Stimulated activated naive B cell treated with anti-CD40 and anti-IgM and Interleukin-4, amounts not matched to agents 10 μg/mL and 1 μg/mL and 100 μg/mL, for 72 hours (primary cell): Measurements from ENCODE around the gene SNAPIN.
"Not testable (repeated sequence)": the region's sequence is repeated elsewhere in the genome, so short reads cannot be mapped to it uniquely, and the experiment has no call there.

Source experiments
- ATAC-seq, 2 donors: fragments of 150-1000 bp; cut with Tn5 transposase; replicated peaks; 2 replicates each; pipeline ENCODE4 v1.10.0; 2021; ENCODE audit warnings: moderate library complexity in 1 of 2
- DNase-seq: peaks from one replicate; pipeline ENCODE4 v3.0.0; 2021
- H3K27ac Mint-ChIP-seq: one replicate; pipeline ENCODE4 v1.8.0; 2022; ENCODE audit warnings: mild to moderate bottlenecking, mixed read lengths
- H3K27me3 Mint-ChIP-seq, 2 donors: one replicate each; pipeline ENCODE4 v1.8.0; 2022; ENCODE audit warnings: mixed read lengths in 2 of 2
- H3K36me3 Mint-ChIP-seq, 2 donors: one replicate each; pipeline ENCODE4 v1.8.0; 2022; ENCODE audit warnings: mixed read lengths in 2 of 2, mild to moderate bottlenecking in 1 of 2
- H3K4me1 Mint-ChIP-seq, 2 donors: one replicate each; pipeline ENCODE4 v1.8.0; 2022; ENCODE audit warnings: mixed read lengths in 2 of 2, mild to moderate bottlenecking in 1 of 2
- H3K4me3 Mint-ChIP-seq, 2 donors: one replicate each; pipeline ENCODE4 v1.8.0; 2022; ENCODE audit warnings: mild to moderate bottlenecking in 2 of 2, mixed read lengths in 2 of 2, moderate library complexity in 1 of 2
- H3K9me3 Mint-ChIP-seq, 2 donors: one replicate each; pipeline ENCODE4 v1.8.0; 2022; ENCODE audit warnings: mixed read lengths in 2 of 2, mild to moderate bottlenecking in 1 of 2

Gene SNAPIN

DNA sequence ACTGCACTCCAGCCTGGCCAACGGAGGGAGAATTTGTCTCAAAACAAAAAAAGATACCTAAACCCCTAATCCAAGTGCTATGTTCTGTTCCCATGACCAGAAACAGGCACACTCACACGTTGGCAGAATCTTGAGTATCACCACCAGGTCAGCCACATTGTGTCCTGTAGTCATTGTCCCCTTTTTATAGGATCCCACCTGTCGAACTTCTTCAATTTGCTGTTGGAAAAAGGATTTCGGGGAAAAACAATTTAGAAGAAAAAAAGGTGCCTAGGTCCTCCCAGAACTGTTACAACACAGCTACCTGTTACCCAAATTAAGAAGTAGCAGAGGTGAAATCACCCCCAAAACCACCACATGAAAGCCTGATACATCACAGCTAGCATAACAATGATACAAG is 8.9 kb downstream of the SNAPIN start:
- H3K4me3 Mint-ChIP-seq, result no peak overlapping the region
- peaks cover 14 to 29% of the 10 kb centered on the region in 2 donors for H3K4me1 Mint-ChIP-seq
- DNase-seq (no peak), ATAC-seq (no peak)
- H3K27ac Mint-ChIP-seq, result peak overlapping the region; percentile 20
- H3K9me3 Mint-ChIP-seq, result no peaks in the 10 kb centered on the region
- peaks cover 45% of the 10 kb centered on the region in 2 donors for H3K36me3 Mint-ChIP-seq
- H3K27me3 Mint-ChIP-seq, result no peaks in the 10 kb centered on the region

DNA sequence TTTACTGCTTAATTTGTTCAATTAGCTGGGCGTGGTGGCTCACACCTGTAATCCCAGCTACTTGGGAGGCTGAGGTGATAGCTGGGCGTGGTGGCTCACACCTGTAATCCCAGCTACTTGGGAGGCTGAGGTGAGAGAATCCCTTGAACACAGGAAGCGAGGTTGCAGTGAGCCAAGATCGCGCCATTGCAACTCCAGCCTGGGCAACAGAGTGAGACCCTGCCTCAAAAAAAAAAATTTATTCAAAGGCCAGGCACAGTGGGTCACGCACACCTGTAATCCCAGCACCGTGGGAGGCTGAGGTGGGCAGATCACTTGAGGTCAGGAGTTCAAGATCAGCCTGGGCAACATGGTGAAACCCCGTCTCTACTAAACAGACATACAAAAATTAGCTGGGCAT is 10.2 kb downstream of the SNAPIN start:
- DNase-seq, ATAC-seq, H3K4me3 Mint-ChIP-seq, H3K27ac Mint-ChIP-seq, H3K9me3 Mint-ChIP-seq, H3K27me3 Mint-ChIP-seq: not testable (repeated sequence)
- peaks cover 12 to 28% of the 10 kb centered on the region in 2 donors for H3K4me1 Mint-ChIP-seq
- H3K36me3 Mint-ChIP-seq, result peaks cover 39 to 44% of the 10 kb centered on the region in 2 donors

DNA sequence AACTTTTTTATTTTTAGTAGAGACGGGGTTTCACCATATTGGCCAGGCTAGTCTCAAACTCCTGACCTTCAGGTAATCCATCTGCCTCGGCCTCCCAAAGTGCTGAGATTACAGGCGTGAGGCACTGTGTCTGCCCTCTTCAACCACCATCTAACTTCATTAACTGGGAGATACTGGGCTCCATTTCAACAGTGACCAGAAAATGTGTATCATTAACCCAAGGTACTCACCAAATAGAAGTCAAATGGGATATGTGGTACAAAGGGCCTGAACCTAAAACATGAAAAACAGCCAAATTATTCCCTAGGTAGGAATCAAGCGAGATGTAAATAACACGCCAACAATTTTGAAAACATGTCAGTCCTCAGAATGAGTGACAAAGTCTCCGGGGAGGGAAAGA is 11.1 kb downstream of the SNAPIN start:
- H3K27me3 Mint-ChIP-seq, result no peaks in the 10 kb centered on the region
- DNase-seq, result no peak
- H3K4me3 Mint-ChIP-seq, result no peak overlapping the region
- no peaks in the 10 kb centered on the region for H3K9me3 Mint-ChIP-seq
- no peak for ATAC-seq
- peaks cover 12 to 28% of the 10 kb centered on the region in 2 donors for H3K4me1 Mint-ChIP-seq
- peaks cover 32 to 37% of the 10 kb centered on the region in 2 donors for H3K36me3 Mint-ChIP-seq
- H3K27ac Mint-ChIP-seq, result no peak overlapping the region

DNA sequence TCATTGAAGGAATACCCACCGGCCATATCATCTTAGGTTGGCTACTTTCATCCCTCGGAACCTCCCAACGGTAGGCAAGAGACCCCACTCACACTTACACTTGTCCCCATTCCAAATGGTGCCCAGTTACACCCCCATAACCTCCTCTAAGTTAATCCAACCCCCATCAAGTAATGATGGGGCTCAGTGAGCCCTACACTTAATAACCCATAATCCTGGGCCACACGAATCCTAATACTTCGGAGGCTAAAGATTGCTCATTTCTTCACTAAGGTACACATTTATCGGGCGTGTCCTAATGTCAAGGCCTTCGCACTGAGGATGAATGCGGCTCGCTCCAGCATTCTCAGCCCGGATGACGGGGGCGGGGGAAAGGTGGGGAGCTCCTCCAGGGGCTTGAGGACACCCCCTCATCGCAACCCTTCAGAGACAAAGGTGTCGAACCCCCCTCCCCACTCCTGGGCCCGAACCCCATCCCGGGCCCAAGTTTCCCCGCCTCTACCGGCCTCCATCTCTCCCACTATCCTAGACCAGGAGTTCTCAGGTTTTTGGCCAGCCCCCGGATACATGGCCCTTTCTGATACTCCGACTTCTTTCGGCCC is 11.9 kb downstream of the SNAPIN start:
- Mint-ChIP-seq H3K4me3 (no peak overlapping the region), H3K9me3 (no peaks in the 10 kb centered on the region), H3K36me3 (peaks cover 24 to 30% of the 10 kb centered on the region in 2 donors), H3K27ac (no peak overlapping the region), H3K27me3 (no peaks in the 10 kb centered on the region), H3K4me1 (peaks cover 12 to 28% of the 10 kb centered on the region in 2 donors)
- DNase-seq, result no peak
- no peak for ATAC-seq

DNA sequence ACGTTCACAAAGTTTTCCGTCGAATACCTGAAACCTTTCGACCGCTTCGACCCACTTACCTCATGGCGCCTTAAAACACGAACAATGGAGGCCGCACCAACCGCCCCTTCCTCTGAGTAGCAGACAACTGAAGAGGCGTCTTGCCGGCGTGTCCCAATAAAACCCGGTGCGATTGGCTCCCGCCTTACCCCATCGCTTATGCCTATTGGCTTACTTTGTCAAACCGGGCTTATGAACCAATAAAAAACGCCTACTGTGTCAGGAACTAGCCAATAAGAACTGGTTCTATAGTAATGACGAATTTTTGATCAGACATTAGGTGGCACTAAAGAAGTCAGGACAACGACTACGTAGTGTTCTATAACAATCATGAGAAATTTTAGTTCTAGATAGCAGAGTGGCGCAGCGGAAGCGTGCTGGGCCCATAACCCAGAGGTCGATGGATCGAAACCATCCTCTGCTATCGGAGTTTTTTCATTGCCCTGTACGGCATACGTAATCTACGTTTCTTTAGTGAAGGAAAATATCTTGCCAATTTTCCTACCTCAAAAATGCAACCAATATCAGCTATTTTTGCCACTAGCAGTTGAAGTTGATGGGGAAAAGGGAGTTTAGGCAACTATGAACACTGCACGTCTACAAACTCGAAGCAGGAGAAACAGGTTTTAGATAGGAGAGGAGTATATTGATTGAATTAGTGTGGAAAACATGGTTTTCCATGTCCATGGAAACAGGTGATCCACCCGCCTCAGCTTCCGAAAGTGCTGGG is 12.5 kb downstream of the SNAPIN start, which contains the start of gene ILF2:
Gene ILF2, minus strand, starts transcription at position 135 of the 769 bp plus-strand sequence. Its CDS starts 71 bp downstream, at position 64.
- ATAC-seq, result peak; percentile 95 to 96
- Mint-ChIP-seq H3K4me3 (no peak within 1 kb of the TSS), H3K9me3 (no peaks in the 10 kb centered on the region), H3K36me3 (peaks cover 22 to 27% of the 10 kb centered on the region in 2 donors), H3K4me1 (peaks cover 12 to 28% of the 10 kb centered on the region in 2 donors), H3K27ac (peak within 1 kb of the TSS; percentile 87), H3K27me3 (no peaks in the 10 kb centered on the region)
- DNase-seq, result peak; percentile 95

DNA sequence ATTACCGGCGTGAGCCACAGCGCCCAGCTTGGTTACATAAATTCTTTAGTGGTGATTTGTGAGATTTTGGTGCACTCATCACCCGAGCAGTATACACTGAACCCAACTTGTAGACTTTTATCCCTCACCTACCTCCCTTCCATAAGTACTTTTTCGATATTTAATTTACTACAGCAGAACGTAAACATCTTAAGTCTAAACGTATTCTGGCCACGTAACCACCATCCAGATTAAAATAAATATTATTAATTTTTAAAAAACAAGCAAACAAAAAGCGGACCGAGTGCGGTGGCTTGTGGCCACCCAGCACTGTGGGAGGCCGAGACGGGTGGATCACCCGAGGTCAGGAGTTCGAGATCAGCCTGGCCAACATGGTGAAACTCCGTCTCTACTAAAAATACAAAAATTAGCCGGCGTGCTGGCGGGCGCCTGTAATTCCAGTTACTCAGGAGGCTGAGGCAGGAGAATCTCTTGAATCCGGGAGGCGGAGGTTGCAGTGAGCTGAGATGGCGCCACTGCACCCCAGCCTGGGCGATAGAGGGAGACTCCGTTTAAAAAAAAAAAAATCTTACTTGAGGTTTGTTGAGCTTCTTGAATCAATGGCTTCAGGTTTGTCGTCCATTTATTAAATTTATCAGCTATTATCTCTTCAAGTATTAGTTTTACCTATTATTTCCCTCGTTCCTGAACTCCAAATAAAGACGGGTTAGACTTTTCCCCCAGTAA is 13.3 kb downstream of the SNAPIN start:
- ATAC-seq (peak; percentile 52 to 53), DNase-seq (peak; percentile 48)
- Mint-ChIP-seq H3K27ac (peak overlapping the region; percentile 87), H3K36me3 (peaks cover 14 to 22% of the 10 kb centered on the region in 2 donors), H3K4me1 (peaks cover 12 to 28% of the 10 kb centered on the region in 2 donors)
- H3K9me3 Mint-ChIP-seq, H3K4me3 Mint-ChIP-seq, H3K27me3 Mint-ChIP-seq: not testable (repeated sequence)

DNA sequence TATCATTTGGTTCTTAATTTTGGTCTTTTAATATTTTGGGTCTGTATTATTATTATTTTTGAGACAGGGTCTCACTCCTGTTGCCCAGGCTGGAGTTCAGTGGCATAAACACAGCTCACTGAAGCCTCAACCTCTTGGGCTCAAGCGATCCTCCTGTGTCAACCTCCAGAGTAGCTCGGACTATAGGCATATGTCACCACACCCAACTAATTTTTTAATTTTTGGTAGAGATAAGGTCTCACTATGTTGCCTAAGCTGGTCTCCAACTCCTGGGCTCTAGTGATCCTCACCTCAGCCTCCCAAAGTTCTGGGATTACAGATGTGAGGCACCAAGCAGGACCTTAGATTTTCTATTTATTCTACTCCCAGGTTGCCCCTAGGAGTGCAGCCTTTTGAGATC is 15.0 kb downstream of the SNAPIN start:
- Mint-ChIP-seq H3K9me3 (no peaks in the 10 kb centered on the region), H3K36me3 (peaks cover 0 to 8% of the 10 kb centered on the region in 2 donors), H3K4me1 (peaks cover 21 to 36% of the 10 kb centered on the region in 2 donors), H3K27me3 (peaks cover 13 to 14% of the 10 kb centered on the region in 2 donors), H3K4me3 (no peak overlapping the region), H3K27ac (peak overlapping the region; percentile 42)
- DNase-seq, result no peak
- ATAC-seq, result no peak

DNA sequence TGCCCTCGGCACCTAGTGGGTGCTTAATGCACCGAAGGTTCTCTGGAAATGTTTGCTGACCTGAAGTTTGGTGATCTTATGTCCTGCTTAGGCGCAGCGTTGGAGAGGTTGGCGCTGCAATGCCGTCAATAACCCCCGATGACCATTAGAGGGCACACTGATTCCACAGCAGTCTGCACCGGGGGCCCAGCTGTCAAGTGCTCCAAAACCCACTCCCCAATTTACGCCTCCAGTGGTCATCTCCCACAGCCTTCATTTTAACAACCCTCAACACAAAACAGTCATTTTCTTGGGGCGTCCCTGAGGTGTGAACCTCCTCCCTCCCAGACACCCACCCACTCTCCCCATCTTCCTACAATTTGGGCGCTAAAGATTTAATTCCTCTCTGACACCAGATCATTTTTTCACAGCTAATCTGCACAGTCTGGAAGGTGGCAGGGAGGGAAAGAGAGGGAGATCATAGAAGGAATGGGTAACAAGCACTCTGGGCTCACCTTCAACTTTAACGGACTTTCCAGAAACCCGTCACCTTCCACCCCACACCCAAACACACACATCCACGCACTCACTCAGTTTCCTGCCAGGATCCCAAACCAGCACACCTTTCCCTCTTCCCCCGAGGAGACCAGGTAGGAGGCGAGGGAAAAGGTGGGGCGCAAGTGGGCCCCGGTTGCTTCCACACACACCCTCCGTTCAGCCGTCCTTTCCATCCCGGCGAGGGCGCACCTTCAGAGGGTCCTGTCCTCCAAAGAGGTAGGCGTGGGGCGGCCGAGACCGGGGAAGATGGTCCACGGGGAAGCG is 19.4 kb downstream of the SNAPIN start:
- peak overlapping the region; percentile 73 to 85 for H3K4me3 Mint-ChIP-seq
- H3K27me3 Mint-ChIP-seq, result peaks cover 40% of the 10 kb centered on the region in 2 donors
- peak overlapping the region; percentile 80 for H3K27ac Mint-ChIP-seq
- DNase-seq, result peak; percentile 19
- H3K36me3 Mint-ChIP-seq, result peaks cover 0 to 3% of the 10 kb centered on the region in 2 donors
- peak; percentile 59 to 66 for ATAC-seq
- no peaks in the 10 kb centered on the region for H3K9me3 Mint-ChIP-seq
- H3K4me1 Mint-ChIP-seq, result peaks cover 21 to 28% of the 10 kb centered on the region in 2 donors

DNA sequence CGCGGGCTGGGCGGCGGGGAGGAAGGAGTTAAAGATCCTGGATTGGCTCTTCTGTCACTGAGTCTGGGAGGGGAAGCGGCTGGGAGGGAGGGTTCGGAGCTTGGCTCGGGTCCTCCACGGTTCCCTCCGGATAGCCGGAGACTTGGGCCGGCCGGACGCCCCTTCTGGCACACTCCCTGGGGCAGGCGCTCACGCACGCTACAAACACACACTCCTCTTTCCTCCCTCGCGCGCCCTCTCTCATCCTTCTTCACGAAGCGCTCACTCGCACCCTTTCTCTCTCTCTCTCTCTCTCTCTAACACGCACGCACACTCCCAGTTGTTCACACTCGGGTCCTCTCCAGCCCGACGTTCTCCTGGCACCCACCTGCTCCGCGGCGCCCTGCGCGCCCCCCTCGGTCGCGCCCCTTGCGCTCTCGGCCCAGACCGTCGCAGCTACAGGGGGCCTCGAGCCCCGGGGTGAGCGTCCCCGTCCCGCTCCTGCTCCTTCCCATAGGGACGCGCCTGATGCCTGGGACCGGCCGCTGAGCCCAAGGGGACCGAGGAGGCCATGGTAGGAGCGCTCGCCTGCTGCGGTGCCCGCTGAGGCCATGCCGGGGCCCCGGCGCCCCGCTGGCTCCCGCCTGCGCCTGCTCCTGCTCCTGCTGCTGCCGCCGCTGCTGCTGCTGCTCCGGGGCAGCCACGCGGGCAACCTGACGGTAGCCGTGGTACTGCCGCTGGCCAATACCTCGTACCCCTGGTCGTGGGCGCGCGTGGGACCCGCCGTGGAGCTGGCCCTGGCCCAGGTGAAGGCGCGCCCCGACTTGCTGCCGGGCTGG is 20.2 kb downstream of the SNAPIN start, which contains the start of gene NPR1:
Gene NPR1, plus strand, starts transcription at position 170 of the 818 bp plus-strand sequence. Its CDS starts 421 bp downstream, at position 591.
- peak within 1 kb of the TSS; percentile 73 to 85 for H3K4me3 Mint-ChIP-seq
- ATAC-seq (peak; percentile 61 to 62), DNase-seq (no peak)
- peaks cover 40 to 43% of the 10 kb centered on the region in 2 donors for H3K27me3 Mint-ChIP-seq
- H3K4me1 Mint-ChIP-seq, result peaks cover 21 to 28% of the 10 kb centered on the region in 2 donors
- H3K36me3 Mint-ChIP-seq, result peaks cover 0 to 6% of the 10 kb centered on the region in 2 donors
- H3K27ac Mint-ChIP-seq, result peak within 1 kb of the TSS; percentile 80
- H3K9me3 Mint-ChIP-seq, result no peaks in the 10 kb centered on the region

DNA sequence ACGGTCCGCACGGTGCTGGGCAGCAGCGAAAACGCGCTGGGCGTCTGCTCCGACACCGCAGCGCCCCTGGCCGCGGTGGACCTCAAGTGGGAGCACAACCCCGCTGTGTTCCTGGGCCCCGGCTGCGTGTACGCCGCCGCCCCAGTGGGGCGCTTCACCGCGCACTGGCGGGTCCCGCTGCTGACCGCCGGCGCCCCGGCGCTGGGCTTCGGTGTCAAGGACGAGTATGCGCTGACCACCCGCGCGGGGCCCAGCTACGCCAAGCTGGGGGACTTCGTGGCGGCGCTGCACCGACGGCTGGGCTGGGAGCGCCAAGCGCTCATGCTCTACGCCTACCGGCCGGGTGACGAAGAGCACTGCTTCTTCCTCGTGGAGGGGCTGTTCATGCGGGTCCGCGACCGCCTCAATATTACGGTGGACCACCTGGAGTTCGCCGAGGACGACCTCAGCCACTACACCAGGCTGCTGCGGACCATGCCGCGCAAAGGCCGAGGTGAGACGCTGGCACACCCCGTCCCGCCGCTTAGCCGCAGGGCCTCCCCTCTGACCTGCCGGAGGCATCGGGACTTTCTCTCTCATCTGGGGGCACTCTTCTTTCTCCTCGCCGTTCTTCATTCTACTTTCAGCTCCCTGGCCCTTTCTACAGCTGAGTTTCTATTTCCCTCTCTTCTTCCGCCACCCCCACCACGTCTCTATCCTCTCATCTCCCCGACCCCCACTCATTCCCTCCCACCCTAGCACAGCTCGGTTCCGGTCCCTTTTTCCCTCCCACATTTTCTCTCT is 21.0 kb downstream of the SNAPIN start:
- H3K36me3 Mint-ChIP-seq, result peaks cover 0 to 6% of the 10 kb centered on the region in 2 donors
- H3K9me3 Mint-ChIP-seq, result no peaks in the 10 kb centered on the region
- ATAC-seq, result peak; percentile 50 to 63
- peak overlapping the region; percentile 1 for H3K27ac Mint-ChIP-seq
- no peak for DNase-seq
- peaks cover 21 to 28% of the 10 kb centered on the region in 2 donors for H3K4me1 Mint-ChIP-seq
- H3K27me3 Mint-ChIP-seq, result peaks cover 40 to 48% of the 10 kb centered on the region in 2 donors
- H3K4me3 Mint-ChIP-seq, result peak overlapping the region; percentile 73 to 85

DNA sequence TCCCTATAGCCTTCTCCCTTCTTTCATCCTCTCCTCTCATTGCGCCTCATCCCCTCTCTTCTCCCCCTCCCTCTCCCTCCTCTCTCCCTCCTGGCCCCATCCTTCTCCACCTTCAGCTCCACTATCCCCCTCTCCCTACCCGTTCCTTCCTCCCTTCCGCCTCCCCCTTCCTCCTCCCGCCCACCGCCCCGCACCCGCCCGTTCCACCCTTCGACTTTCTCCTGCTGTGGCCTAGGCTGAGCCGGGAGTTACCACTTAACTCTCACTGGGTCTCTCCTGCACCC is 21.6 kb downstream of the SNAPIN start:
- Mint-ChIP-seq H3K9me3 (no peaks in the 10 kb centered on the region), H3K4me1 (peaks cover 21 to 28% of the 10 kb centered on the region in 2 donors), H3K36me3 (peaks cover 0 to 6% of the 10 kb centered on the region in 2 donors), H3K4me3 (peak overlapping the region; percentile 73 to 85), H3K27me3 (peaks cover 44 to 48% of the 10 kb centered on the region in 2 donors), H3K27ac (no peak overlapping the region)
- DNase-seq (no peak), ATAC-seq (no peak)

DNA sequence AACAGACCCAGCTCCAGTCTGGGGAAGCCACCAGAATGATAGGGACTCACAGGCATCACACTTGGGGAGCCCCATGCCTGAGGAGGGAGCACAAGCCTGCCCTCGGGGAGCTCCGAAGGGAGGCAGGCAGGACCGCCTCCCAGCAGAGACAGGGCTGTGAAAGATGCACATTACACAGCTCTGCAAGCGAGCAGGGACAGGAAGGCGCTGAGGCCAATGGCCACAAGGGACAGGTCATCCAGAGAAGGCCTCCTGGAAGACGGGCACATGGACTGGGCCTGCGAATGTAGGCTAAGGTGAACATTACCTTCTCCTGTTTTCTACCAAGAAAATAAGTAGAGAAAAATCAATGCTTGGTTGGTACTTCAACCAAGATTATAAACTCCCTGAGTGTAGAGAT is 24.2 kb downstream of the SNAPIN start:
- Mint-ChIP-seq H3K4me1 (peaks cover 17 to 27% of the 10 kb centered on the region in 2 donors), H3K36me3 (peaks cover 6 to 7% of the 10 kb centered on the region in 2 donors), H3K27me3 (peaks cover 50 to 53% of the 10 kb centered on the region in 2 donors), H3K27ac (no peak overlapping the region), H3K4me3 (no peak overlapping the region), H3K9me3 (no peaks in the 10 kb centered on the region)
- no peak for ATAC-seq
- DNase-seq, result no peak
